ENCODE results near the gene C7orf57. TPM values are rescaled to one million over a fixed set of nuclear protein-coding genes. Genes with fewer than 3 reads are reported as not detected.
"Not testable (repeated sequence)": the region's sequence is repeated elsewhere in the genome, so short reads cannot be mapped to it uniquely, and the experiment has no call there.

C7orf57 gene
- total RNA-seq, 1 experiment from 2014 or later = 0.33 TPM

DNA sequence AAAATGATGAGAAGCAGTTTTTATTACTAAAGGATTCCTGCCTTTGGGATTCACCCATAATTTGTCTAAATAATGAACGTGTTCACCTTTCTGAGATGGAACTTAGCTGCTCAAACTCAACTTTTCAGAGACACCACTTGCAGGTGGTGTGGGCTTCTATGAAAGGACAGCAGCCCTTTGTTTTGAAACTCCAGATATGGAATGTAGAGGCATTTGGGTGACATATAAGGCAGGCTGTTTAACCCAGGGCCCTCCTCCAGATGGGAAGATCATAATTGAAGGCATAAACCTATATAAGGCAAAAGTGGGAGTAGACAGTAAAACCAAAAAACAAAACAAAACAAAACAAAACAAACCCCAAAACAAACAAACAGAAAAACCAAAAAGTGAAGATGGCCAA is 44.1 kb upstream of the C7orf57 start:
- intact Hi-C loops (cut with micrococcal nuclease; ENCODE audit: unreplicated experiment) = loop anchor here (1.0 to 5.0 kb wide), 4 partner anchors 46 to 256 kb away; partner anchors contain the start of gene C7orf57

DNA sequence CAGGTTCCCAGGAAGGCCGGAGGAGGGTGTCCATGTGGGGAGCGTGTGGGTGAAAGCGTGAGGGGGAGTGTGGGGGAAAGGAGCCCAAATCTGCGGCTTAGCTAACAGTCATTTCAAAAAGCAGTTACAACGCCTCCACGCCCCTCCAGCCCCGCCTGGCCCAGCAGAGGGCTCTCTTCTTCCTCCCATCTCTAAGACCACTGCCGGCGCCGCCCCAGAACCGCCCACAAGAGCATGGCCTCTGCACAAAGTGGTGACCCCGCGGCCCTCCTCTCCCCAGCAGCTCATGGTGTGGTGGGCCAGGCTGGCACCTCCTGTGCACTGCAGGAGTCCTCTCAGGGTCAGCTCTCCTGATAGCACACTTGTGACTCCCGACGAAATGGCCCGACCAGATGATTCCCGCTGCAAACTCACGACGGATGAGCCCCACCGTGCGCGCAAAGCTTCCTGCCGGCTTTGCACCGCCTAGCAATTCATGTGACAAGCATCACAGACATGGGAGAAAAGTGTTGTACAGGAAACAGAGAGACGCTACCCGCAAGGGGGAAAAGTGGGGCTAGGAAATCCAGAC is 43.5 kb upstream of the C7orf57 start:
- Mint-ChIP-seq H3K4me3 (ENCODE audit: low read depth, unreplicated experiment) (peak overlapping the region; percentile 77), H3K27me3 (ENCODE audit: unreplicated experiment) (no peaks in the 10 kb centered on the region), H3K4me1 (ENCODE audit: low read depth, unreplicated experiment) (peaks cover 37% of the 10 kb centered on the region), H3K9me3 (ENCODE audit: low read depth, unreplicated experiment) (peaks cover 7% of the 10 kb centered on the region), H3K27ac (ENCODE audit: unreplicated experiment) (peak overlapping the region; percentile 76), H3K36me3 (ENCODE audit: insufficient read depth, unreplicated experiment) (peaks cover 12% of the 10 kb centered on the region)
- CTCF ChIA-PET = interaction anchor here (1.0 to 1.6 kb wide), 11 partner anchors 9 to 163 kb away, joined by 3 to 49 read pairs (median 6); partner anchors contain the start of gene UPP1
- no TSS peak for BruUV-seq (replicated peaks)
- peak; percentile 94 for DNase-seq
- intact Hi-C loops (cut with micrococcal nuclease; ENCODE audit: unreplicated experiment) = loop anchor here (1.0 to 5.0 kb wide), 5 partner anchors 45 to 255 kb away; partner anchors contain the start of genes C7orf57 and UPP1
- TF ChIP-seq, protein P1, sequence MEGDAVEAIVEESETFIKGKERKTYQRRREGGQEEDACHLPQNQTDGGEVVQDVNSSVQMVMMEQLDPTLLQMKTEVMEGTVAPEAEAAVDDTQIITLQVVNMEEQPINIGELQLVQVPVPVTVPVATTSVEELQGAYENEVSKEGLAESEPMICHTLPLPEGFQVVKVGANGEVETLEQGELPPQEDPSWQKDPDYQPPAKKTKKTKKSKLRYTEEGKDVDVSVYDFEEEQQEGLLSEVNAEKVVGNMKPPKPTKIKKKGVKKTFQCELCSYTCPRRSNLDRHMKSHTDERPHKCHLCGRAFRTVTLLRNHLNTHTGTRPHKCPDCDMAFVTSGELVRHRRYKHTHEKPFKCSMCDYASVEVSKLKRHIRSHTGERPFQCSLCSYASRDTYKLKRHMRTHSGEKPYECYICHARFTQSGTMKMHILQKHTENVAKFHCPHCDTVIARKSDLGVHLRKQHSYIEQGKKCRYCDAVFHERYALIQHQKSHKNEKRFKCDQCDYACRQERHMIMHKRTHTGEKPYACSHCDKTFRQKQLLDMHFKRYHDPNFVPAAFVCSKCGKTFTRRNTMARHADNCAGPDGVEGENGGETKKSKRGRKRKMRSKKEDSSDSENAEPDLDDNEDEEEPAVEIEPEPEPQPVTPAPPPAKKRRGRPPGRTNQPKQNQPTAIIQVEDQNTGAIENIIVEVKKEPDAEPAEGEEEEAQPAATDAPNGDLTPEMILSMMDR (IDR thresholded peaks at IDR 0.05; ENCODE audit: unreplicated experiment) = peak; percentile 82

More for the DNA sequence above, 44.1 kb upstream of the C7orf57 start:
- H3K27ac Mint-ChIP-seq (ENCODE audit: unreplicated experiment) = peak overlapping the region; percentile 76
- BruUV-seq (replicated peaks) = no TSS peak
- H3K4me3 Mint-ChIP-seq (ENCODE audit: low read depth, unreplicated experiment) = peak overlapping the region; percentile 77
- H3K9me3 Mint-ChIP-seq (ENCODE audit: low read depth, unreplicated experiment) = peaks cover 7% of the 10 kb centered on the region
- CTCF ChIA-PET = interaction anchor here (1.0 to 1.6 kb wide), 9 partner anchors 9 to 164 kb away, joined by 3 to 49 read pairs (median 7); partner anchors contain the start of gene UPP1
- no peak for DNase-seq
- H3K27me3 Mint-ChIP-seq (ENCODE audit: unreplicated experiment) = no peaks in the 10 kb centered on the region
- peaks cover 12% of the 10 kb centered on the region for H3K36me3 Mint-ChIP-seq (ENCODE audit: insufficient read depth, unreplicated experiment)
- H3K4me1 Mint-ChIP-seq (ENCODE audit: low read depth, unreplicated experiment) = peaks cover 37% of the 10 kb centered on the region
- TF ChIP-seq, protein P1 (IDR thresholded peaks at IDR 0.05; ENCODE audit: unreplicated experiment) = no peak

DNA sequence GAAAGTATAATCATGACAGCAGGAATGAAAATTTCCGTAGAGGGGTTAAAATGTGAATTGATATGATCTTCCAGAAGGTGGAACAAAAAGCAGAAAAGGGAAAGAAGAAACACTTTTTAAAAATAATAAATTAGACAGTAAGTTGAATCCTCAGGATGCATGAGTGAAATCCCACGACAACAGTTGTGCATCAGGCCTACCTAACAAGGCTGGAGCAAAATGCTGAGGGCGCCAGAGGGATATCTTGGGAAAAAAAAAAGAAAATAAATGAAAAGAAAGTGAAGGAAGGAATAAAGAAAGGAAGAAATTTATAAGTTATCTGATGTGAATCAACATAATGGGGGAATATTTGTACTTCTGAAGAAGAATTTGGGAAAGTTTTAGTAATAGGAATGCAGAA is 42.9 kb upstream of the C7orf57 start:
- H3K27ac Mint-ChIP-seq (ENCODE audit: unreplicated experiment) = peak overlapping the region; percentile 76
- H3K4me3 Mint-ChIP-seq (ENCODE audit: low read depth, unreplicated experiment) = peak overlapping the region; percentile 77

DNA sequence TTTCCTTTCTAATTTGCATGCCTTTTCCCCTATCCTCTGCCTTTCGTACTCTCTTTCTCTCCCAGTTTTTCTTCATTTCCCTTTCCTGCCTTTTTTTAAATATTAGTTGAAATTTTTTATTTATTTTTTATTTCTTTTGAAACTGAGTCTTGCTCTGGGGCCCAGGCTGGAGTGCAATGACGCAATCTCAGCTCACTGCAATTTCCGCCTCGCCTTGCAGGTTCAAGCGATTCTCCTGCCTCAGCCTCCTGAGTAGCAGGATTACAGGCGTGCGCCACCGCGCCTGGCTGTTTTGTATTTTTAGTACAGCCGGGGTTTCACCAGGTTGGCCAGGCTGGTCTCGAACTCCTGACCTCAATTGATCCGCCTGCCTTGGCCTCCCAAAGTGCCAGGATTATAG is 35.9 kb upstream of the C7orf57 start:
- BruUV-seq (replicated peaks) = no TSS peak
- TF ChIP-seq, protein P1 (IDR thresholded peaks at IDR 0.05; ENCODE audit: unreplicated experiment) = no peak
- H3K27ac Mint-ChIP-seq (ENCODE audit: unreplicated experiment) = peak overlapping the region; percentile 35
- no peaks in the 10 kb centered on the region for H3K27me3 Mint-ChIP-seq (ENCODE audit: unreplicated experiment)
- peaks cover 14% of the 10 kb centered on the region for H3K4me1 Mint-ChIP-seq (ENCODE audit: low read depth, unreplicated experiment)
- H3K36me3 Mint-ChIP-seq (ENCODE audit: insufficient read depth, unreplicated experiment) = peaks cover 5% of the 10 kb centered on the region
- H3K9me3 Mint-ChIP-seq (ENCODE audit: low read depth, unreplicated experiment) = peaks cover 7% of the 10 kb centered on the region
- H3K4me3 Mint-ChIP-seq (ENCODE audit: low read depth, unreplicated experiment) = no peak overlapping the region
- no peak for DNase-seq
- intact Hi-C loops (cut with micrococcal nuclease; ENCODE audit: unreplicated experiment) = no loop called here
- CTCF ChIA-PET = interaction anchor here (1.2 to 1.5 kb wide), 2 partner anchors 8 to 156 kb away, joined by 4 to 5 read pairs; no protein-coding TSS in a partner anchor

More for the DNA sequence above, 42.9 kb upstream of the C7orf57 start:
- H3K36me3 Mint-ChIP-seq (ENCODE audit: insufficient read depth, unreplicated experiment) = peaks cover 12% of the 10 kb centered on the region
- TF ChIP-seq, protein P1 (IDR thresholded peaks at IDR 0.05; ENCODE audit: unreplicated experiment) = no peak
- H3K9me3 Mint-ChIP-seq (ENCODE audit: low read depth, unreplicated experiment) = peaks cover 7% of the 10 kb centered on the region
- no peaks in the 10 kb centered on the region for H3K27me3 Mint-ChIP-seq (ENCODE audit: unreplicated experiment)
- H3K4me1 Mint-ChIP-seq (ENCODE audit: low read depth, unreplicated experiment) = peaks cover 37% of the 10 kb centered on the region
- CTCF ChIA-PET = interaction anchor here (1.0 to 1.6 kb wide), 9 partner anchors 8 to 162 kb away, joined by 3 to 49 read pairs (median 7); partner anchors contain the start of gene UPP1
- BruUV-seq (replicated peaks) = no TSS peak
- DNase-seq = no peak
- intact Hi-C loops (cut with micrococcal nuclease; ENCODE audit: unreplicated experiment) = loop anchor here (2.0 to 5.0 kb wide), 4 partner anchors 45 to 255 kb away; partner anchors contain the start of genes C7orf57 and UPP1

DNA sequence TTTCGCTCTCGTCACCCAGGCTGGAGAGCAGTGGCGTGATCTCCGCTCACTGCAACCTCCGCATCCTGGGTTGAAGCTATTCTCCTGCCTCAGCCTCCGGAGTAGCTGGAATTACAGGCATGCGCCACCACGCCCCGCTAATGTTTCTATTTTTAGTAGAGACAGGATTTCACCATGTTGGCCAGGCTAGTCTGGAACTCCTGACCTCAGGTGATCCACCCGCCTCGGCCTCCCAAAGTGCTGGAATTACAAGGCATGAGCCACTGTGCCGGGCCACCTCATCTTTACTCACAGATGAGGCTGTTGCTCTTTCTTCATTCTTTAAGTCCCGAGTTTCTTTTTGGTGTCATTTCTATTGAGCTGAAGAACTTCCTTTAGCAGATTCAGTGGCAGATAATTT is 35.2 kb upstream of the C7orf57 start:
- intact Hi-C loops (cut with micrococcal nuclease; ENCODE audit: unreplicated experiment) = not testable (repeated sequence)
- H3K4me1 Mint-ChIP-seq (ENCODE audit: low read depth, unreplicated experiment) = peaks cover 17% of the 10 kb centered on the region

More for the DNA sequence above, 35.2 kb upstream of the C7orf57 start:
- Mint-ChIP-seq H3K4me3 (ENCODE audit: low read depth, unreplicated experiment) (peak overlapping the region; percentile 20), H3K27ac (ENCODE audit: unreplicated experiment) (peak overlapping the region; percentile 35)
- not testable (repeated sequence) for BruUV-seq (replicated peaks); H3K27me3 Mint-ChIP-seq (ENCODE audit: unreplicated experiment); H3K36me3 Mint-ChIP-seq (ENCODE audit: insufficient read depth, unreplicated experiment); H3K9me3 Mint-ChIP-seq (ENCODE audit: low read depth, unreplicated experiment)
- peak; percentile 56 for DNase-seq
- CTCF ChIA-PET = interaction anchor here (0.7 to 1.5 kb wide), 5 partner anchors 8 to 229 kb away, joined by 3 to 5 read pairs (median 4); no protein-coding TSS in a partner anchor

All from Calu3 (cell line).